GM21360 (cell line): ENCODE data around the gene CARD11.

Experiments
- ATAC-seq: cut with Tn5 transposase; IDR thresholded peaks from one replicate; pipeline ENCODE4 v1.9.1; 2021; ENCODE audit warnings: mild to moderate bottlenecking, moderate library complexity; ENCODE audit not compliant: unreplicated experiment

Gene CARD11

GRCh38 chr7:2880874-2881533, 162.7 kb downstream of the CARD11 start:
- ATAC-seq, result no peak

GRCh38 chr7:2880051-2880450, 163.6 kb downstream of the CARD11 start:
- ATAC-seq, result no peak

- ATAC-seq, result no peak
Measured at GRCh38 chr7:2879354-2879753, 164.3 kb downstream of the CARD11 start.

- no peak for ATAC-seq
Measured at GRCh38 chr7:2878306-2878705, 165.4 kb downstream of the CARD11 start.

- no peak for ATAC-seq
Measured at GRCh38 chr7:2876031-2876731, 167.5 kb downstream of the CARD11 start.

- ATAC-seq, result no peak
Measured at GRCh38 chr7:2873686-2874551, 169.7 kb downstream of the CARD11 start.

- no peak for ATAC-seq
Measured at GRCh38 chr7:2873146-2873545, 170.5 kb downstream of the CARD11 start.

GRCh38 chr7:2872296-2872874, 171.3 kb downstream of the CARD11 start:
- ATAC-seq, result no peak

GRCh38 chr7:2870471-2870931, 173.2 kb downstream of the CARD11 start:
- no peak for ATAC-seq

GRCh38 chr7:2869981-2870380, 173.7 kb downstream of the CARD11 start:
- ATAC-seq, result no peak

- ATAC-seq, result no peak
Measured at GRCh38 chr7:2866601-2867000, 177.1 kb downstream of the CARD11 start.

GRCh38 chr7:2864999-2865670, 178.5 kb downstream of the CARD11 start:
- ATAC-seq, result no peak

- ATAC-seq, result no peak
Measured at GRCh38 chr7:2864204-2864985, 179.3 kb downstream of the CARD11 start.

GRCh38 chr7:2863461-2864066, 180.1 kb downstream of the CARD11 start:
- ATAC-seq, result peak; percentile 84

- ATAC-seq, result no peak
Measured at GRCh38 chr7:2862831-2863361, 180.8 kb downstream of the CARD11 start.

GRCh38 chr7:2861509-2861908, 182.2 kb downstream of the CARD11 start:
- ATAC-seq, result no peak

- ATAC-seq, result no peak
Measured at GRCh38 chr7:2860627-2861133, 183.0 kb downstream of the CARD11 start.

GRCh38 chr7:2859952-2860351, 183.7 kb downstream of the CARD11 start:
- no peak for ATAC-seq

GRCh38 chr7:2858621-2859020, 185.0 kb downstream of the CARD11 start:
- no peak for ATAC-seq
